Measurements from ENCODE around the gene PMM2.

PMM2 gene

DNA sequence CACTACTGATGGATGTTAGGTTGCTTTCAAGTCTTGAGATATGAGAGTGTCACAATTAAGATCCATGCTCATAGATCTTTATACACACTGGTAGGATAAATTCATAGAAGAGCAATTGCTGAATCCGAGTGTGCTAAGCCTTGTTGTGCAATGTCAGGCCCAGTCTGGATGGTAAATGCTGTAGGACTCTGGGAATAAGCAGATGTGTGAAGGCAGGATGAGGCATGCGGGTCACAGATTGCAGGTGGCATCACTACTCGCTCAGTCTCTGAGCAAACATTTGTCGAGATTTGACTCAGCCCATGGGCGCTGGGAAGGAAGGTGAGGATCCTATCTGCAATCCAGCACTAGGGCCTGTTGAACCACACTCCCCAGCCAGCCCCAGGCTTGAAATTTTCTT, 40.9 kb upstream of the PMM2 start:
- ChIA-PET CTCF (no interaction called here), POLR2A (no interaction called here)
- H3K36me3 ChIP-seq (ENCODE audit: control insufficient read depth in 2 of 2, insufficient read depth in 1 of 2, low read length in 2 of 2), result peaks cover 0 to 9% of the 10 kb centered on the region in 2 experiments; a peak in 1 of 3 replicates
- TF ChIP-seq ZNF501 (tag by site-specific recombination; IDR thresholded peaks at IDR 0.05) (no peak), ZNF248 (tag by site-specific recombination; IDR thresholded peaks at IDR 0.05) (no peak), ZBTB26 (tag by site-specific recombination; optimal IDR thresholded peaks at IDR 0.05) (no peak), KLF7 (tag by site-specific recombination; IDR thresholded peaks at IDR 0.05; ENCODE audit: borderline replicate concordance) (no peak), ZBTB20 (tag by site-specific recombination; IDR thresholded peaks at IDR 0.05) (no peak), ZNF354C (tag by site-specific recombination; IDR thresholded peaks at IDR 0.05; ENCODE audit: borderline replicate concordance, low read depth) (no peak), MZF1 (tag by site-specific recombination; IDR thresholded peaks at IDR 0.05; ENCODE audit: borderline replicate concordance) (no peak), ZNF202 (tag by site-specific recombination; IDR thresholded peaks at IDR 0.05; ENCODE audit: borderline replicate concordance) (no peak)
- no peaks in the 10 kb centered on the region for H3K4me1 ChIP-seq (ENCODE audit: control insufficient read depth, insufficient read depth, low read length)
- no peaks in the 10 kb centered on the region for H3K9me3 ChIP-seq (ENCODE audit: control insufficient read depth, insufficient read depth, low read depth, low read length)
- H3K27ac ChIP-seq (ENCODE audit: extremely low read depth, low read depth, low read length), result no peak overlapping the region
- no peak overlapping the region for H3K4me3 ChIP-seq (ENCODE audit: low read depth, low read length)

DNA sequence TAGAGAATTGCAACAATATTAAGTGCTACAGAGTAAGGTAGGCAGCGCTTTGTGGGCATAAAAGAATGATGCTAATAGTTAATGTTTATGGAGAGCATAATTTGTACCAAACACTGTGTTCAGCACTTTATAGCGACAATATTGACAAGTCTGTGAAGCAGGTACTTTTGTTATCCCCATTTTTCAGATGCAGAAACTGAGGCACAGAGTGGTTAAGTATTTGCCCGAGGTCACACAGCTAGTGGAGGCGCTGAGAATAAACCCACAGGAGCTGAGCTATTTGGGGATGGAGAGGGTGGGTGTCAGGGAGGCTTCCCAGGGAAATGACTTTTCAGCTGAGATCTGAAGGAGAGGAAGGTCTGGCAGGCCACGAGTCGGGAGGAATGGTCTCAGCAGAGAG, 39.6 kb upstream of the PMM2 start:
- H3K9me3 ChIP-seq (ENCODE audit: control insufficient read depth, insufficient read depth, low read depth, low read length), result no peaks in the 10 kb centered on the region
- POLR2A ChIA-PET, result no interaction called here
- peaks cover 0 to 9% of the 10 kb centered on the region in 2 experiments; a peak in 1 of 3 replicates for H3K36me3 ChIP-seq (ENCODE audit: control insufficient read depth in 2 of 2, insufficient read depth in 1 of 2, low read length in 2 of 2)
- CTCF ChIA-PET, result no interaction called here
- no peaks in the 10 kb centered on the region for H3K4me1 ChIP-seq (ENCODE audit: control insufficient read depth, insufficient read depth, low read length)
- H3K4me3 ChIP-seq (ENCODE audit: low read depth, low read length), result no peak overlapping the region
- no peak for TF ChIP-seq ZNF549 (tag by site-specific recombination; IDR thresholded peaks at IDR 0.05)
- no peak for TF ChIP-seq ZNF155 (tag by site-specific recombination; IDR thresholded peaks at IDR 0.05)
- TF ChIP-seq ZNF555 (tag by site-specific recombination; conservative IDR thresholded peaks at IDR 0.05), result no peak
- TF ChIP-seq TSHZ1 (tag by site-specific recombination; IDR thresholded peaks at IDR 0.05; ENCODE audit: borderline replicate concordance), result no peak
- no peak for TF ChIP-seq ZNF366 (tag by site-specific recombination; conservative IDR thresholded peaks at IDR 0.05)
- TF ChIP-seq ZNF514 (tag by site-specific recombination; IDR thresholded peaks at IDR 0.05), result no peak
- TF ChIP-seq ZIC2 (tag by site-specific recombination; IDR thresholded peaks at IDR 0.05), result no peak
- TF ChIP-seq GLI2 (tag by site-specific recombination; IDR thresholded peaks at IDR 0.05; ENCODE audit: borderline replicate concordance, low read depth), result no peak
- no peak overlapping the region for H3K27ac ChIP-seq (ENCODE audit: extremely low read depth, low read depth, low read length)

- ChIA-PET POLR2A (no interaction called here), CTCF (interaction anchor here (0.5 to 1.0 kb wide), 3 partner anchors 32 to 224 kb away, joined by 3 to 4 read pairs (median 3); no protein-coding TSS in a partner anchor)
- TF ChIP-seq ZNF48 (tag by site-specific recombination; IDR thresholded peaks at IDR 0.05), result no peak
- no peak for TF ChIP-seq ZNF175 (tag by site-specific recombination; IDR thresholded peaks at IDR 0.05)
- TF ChIP-seq, protein P1, sequence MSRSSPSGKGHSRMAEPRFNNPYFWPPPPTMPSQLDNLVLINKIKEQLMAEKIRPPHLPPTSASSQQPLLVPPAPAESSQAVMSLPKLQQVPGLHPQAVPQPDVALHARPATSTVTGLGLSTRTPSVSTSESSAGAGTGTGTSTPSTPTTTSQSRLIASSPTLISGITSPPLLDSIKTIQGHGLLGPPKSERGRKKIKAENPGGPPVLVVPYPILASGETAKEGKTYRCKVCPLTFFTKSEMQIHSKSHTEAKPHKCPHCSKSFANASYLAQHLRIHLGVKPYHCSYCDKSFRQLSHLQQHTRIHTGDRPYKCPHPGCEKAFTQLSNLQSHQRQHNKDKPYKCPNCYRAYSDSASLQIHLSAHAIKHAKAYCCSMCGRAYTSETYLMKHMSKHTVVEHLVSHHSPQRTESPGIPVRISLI (tag by site-specific recombination; IDR thresholded peaks at IDR 0.05), result no peak
- H3K27ac ChIP-seq (ENCODE audit: extremely low read depth, low read depth, low read length), result no peak overlapping the region
- H3K9me3 ChIP-seq (ENCODE audit: control insufficient read depth, insufficient read depth, low read depth, low read length), result no peaks in the 10 kb centered on the region
- no peaks in the 10 kb centered on the region for H3K4me1 ChIP-seq (ENCODE audit: control insufficient read depth, insufficient read depth, low read length)
- H3K36me3 ChIP-seq (ENCODE audit: control insufficient read depth in 2 of 2, insufficient read depth in 1 of 2, low read length in 2 of 2), result peaks cover 0 to 11% of the 10 kb centered on the region in 2 experiments; a peak in 1 of 3 replicates
- H3K4me3 ChIP-seq (ENCODE audit: low read depth, low read length), result no peak overlapping the region
Measured at GRCh38 chr16:8760021-8760420, 37.6 kb upstream of the PMM2 start.
